HG02943 (cell line): ENCODE measurements around the gene HS1BP3.
A peak's percentile ranks its signal among the peaks of the same experiment; 100 is the strongest.

Source experiments
- ATAC-seq: cut with Tn5 transposase; IDR thresholded peaks from one replicate; pipeline ENCODE4 v1.9.1; 2021; ENCODE audit warnings: mild to moderate bottlenecking, low read depth, moderate library complexity; ENCODE audit not compliant: unreplicated experiment

Gene HS1BP3

DNA sequence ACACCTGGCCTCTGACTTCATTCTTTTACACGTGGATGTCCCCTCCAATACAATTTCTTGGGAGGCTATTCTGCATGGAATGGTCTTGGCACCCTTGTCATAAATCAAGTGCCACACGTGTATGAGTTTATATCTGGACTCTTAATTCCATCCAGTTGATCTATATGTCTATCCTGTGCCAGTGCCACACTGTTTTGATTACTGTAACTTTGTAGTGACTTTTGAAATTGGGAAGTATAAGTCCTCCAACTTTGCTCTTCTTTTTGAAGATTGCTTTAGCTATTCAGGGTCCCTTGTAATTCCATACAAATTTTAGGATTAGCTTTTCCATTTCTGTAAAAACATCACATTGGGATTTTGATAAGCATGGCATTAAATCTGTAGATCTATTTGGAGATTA lies 43.5 kb downstream of the HS1BP3 start:
- ATAC-seq: no peak

DNA sequence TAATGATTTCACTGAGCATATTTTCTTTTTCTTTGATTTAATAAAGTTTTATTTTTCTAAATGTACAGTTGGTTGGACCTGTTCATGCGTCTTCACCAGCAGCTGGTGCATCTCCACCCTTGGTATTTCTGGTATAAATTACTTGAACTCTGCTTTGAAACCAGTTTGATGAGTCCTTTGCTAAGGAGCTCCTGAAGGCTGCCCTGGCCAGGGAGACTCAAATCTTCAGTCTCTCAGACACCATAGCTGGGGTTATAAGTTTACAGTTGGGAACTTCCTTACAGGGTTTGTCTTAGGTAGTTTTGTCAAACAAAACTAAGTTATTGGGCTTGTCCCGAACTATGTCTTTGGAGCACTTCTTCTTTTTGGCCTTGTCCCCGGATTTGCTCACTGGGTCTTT lies 44.7 kb downstream of the HS1BP3 start:
- ATAC-seq: no peak

- no peak for ATAC-seq
These were observed 45.9 kb downstream of the HS1BP3 start for GRCh38 chr2:20604951-20605381.

DNA sequence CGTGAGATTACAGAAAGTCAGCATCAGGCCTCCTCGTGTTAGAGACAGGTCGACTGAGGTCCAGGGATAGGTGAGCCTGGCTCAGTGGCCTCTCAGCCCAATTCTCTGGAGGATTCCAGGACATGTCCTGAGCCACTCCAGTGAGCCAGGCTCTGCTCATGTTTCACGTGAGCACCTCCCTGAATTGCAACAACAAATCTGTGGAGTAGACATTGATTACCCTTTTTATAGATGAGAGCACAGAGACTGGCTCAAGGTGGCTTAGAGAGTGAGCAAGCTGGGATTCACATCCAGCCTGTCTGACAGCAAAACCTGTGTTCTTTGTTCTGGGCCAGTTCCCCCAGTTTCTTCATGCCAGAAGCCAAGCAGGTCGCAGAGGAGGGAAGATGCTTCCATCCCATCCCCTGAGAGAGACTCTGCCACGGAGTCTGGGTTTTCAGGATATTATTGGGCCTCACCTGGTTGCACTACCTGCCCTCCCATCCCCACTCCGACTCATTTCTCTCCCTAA lies 46.4 kb downstream of the HS1BP3 start:
- no peak for ATAC-seq

DNA sequence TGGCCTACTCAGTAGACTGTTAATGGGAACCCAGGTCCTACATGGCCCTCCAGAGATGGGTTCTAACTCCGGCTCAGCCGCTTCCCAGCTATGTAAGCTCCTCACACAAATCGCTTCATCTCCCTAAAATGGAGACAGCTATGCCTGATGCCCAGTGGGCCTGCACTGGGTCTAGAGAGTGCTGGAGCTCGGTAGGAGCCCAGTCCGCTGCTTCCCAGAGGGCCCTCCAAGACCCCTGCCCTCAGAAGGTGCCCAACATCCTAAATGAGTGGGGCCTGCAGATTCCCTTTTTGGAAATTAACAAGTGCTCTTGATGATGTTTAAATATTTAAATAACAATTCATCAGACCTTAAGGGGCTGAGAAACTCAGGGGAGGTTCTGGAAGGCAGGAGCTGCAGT lies 47.1 kb downstream of the HS1BP3 start:
- no peak for ATAC-seq

- ATAC-seq: no peak
These were observed 48.1 kb downstream of the HS1BP3 start for GRCh38 chr2:20602803-20603202.

- ATAC-seq: no peak
These were observed 50.1 kb downstream of the HS1BP3 start for GRCh38 chr2:20600756-20601325.

- ATAC-seq: no peak
These were observed 50.9 kb downstream of the HS1BP3 start for GRCh38 chr2:20599861-20600461.

- no peak for ATAC-seq
These were observed 51.8 kb downstream of the HS1BP3 start for GRCh38 chr2:20599001-20599600.

- ATAC-seq: no peak
These were observed 53.1 kb downstream of the HS1BP3 start for GRCh38 chr2:20597860-20598183.

- no peak for ATAC-seq
These were observed 53.7 kb downstream of the HS1BP3 start for GRCh38 chr2:20596973-20597859.

DNA sequence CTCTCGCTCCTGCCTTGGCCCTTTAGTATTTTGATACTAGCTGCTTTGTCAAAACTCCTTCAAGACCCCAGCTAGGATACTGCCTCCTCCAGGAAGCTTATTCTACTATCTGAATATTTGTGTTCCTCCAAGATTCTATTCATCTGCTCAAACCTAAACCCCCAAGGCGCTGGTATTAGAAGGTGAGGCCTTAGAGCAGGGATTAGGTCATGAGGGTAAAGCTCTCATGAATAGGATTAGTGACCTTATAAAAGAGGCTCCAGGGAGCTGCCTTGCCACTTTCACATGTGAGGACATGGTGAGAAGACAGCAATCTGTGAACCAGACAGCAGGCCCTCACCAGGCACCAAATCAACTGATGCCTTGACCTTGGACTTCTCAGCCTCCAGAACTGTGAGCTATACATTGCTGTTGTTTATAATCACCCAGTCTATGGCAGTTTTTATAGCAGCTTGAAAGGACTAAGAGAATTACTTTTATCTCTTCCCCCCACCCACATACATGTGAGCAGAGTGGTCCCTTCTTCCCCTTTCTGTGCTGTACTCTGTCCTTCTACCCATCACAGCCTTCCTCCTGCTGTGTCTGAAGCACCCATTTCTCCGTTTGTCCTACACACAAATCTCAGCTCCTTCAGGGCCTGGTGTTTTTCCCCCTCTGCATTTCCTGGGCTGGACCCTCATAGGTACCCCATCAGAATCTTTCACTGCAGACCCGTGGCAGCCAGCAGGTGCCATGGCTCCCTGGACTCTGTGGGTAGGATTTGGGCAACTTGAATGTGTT lies 54.5 kb downstream of the HS1BP3 start:
- ATAC-seq: peak; percentile 4

DNA sequence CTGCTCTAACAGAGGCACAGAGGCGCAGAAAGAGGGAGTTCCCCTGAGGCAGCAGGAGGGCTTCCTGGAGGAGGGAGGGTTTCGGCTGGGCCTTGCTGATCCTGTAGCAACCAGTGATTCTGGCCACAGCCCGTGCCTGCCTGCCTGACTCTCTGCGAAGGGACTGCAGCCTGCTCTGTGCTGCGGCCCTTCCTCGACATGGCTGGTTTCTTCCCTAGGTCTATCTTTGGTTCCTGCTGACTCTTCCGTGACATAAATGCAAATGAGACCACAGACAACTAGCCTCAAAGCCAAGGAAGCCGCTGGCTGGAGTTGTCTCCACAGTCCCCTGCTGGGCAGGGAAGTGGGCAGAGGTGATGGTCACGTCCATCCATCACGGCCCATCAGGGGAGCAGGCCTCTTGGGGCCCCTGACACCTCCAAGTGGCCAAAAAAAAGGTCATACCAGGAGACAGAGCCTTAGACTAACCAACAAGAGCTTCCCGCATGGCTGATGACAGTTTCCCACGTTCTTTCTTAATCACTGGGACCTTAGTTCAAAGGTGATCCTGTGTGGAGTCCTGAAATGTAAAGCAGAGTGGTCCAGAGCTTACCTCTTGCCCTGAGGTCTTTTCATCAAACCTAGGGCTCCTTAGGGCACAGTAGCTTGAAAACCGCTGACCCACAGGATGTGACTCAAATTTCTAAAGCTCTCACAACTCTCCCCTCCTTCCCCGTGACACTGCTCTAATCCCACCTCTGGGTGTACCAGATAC lies 55.3 kb downstream of the HS1BP3 start:
- peak; percentile 94 for ATAC-seq

GRCh38 chr2:20594957-20595356 lies 55.9 kb downstream of the HS1BP3 start:
- peak; percentile 4 for ATAC-seq

DNA sequence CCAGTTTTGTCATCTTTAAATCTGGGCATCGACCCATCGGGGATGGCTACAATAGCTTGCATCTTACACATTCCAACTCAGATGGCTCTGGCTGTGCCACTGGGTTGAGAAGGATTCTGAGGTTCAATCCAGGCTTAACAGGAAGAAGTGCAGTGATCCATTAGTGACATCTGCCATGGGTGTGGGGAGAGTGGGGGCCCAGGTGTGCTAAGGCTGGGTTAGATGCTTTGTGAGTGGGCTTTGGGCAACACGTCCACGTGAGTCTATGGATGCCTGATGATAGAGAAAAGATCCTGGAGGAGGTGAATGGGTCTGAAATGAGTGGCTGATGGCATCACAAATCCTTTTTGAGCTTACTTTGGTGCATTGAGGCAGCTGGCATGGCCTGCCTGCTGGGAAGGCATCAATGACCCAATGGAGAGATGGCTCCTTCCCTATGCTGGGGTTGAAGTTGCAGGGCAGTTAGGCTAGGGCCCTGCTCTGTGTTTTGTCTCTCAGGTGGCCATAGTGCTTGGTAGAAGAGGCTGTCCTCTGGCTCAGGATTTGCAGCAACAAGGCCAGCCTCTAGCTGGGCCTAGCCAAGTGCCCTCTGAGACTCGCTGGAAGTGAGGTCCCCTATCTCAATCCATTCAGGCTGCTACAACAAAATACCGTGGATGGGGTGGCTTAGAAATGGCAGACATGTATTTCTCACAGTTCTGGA lies 56.7 kb downstream of the HS1BP3 start:
- no peak for ATAC-seq

GRCh38 chr2:20593072-20594034 lies 57.5 kb downstream of the HS1BP3 start:
- ATAC-seq: no peak

GRCh38 chr2:20592106-20593071 lies 58.5 kb downstream of the HS1BP3 start:
- ATAC-seq: no peak
